Measurements from ENCODE around the gene PDZRN4. TPM values are rescaled to one million over a fixed set of nuclear protein-coding genes. Genes with fewer than 3 reads are reported as not detected.

Gene PDZRN4
- polyA plus RNA-seq, 1 donor from 2014 or later = 46.7 TPM

DNA sequence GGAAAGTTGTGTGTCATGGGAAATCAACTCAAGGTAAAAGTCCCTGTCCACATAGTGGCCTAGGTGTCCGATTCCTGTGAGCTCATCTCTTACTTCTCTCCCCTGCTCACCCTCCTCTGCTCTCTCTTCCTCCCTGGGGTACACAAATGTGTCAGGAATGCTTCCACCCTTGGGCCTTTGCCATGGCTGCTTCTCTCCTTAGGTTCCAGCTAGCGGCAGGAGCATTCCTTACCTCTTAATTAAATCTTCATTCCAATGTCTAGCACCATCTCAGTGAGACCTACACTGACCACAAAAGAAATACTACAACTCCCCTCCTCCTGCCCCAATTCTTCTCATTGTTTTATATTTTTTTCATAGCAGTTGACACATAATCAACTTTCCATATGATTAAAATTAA lies 298.6 kb downstream of the PDZRN4 start:
- Histone ChIP-seq H2AFZ (ENCODE audit: low read depth, low read length) (no peak overlapping the region), H3K36me3 (ENCODE audit: insufficient read depth, low read length) (no peaks in the 10 kb centered on the region), H3K9ac (ENCODE audit: low read length) (no peak overlapping the region), H4K20me1 (ENCODE audit: insufficient read depth) (no peaks in the 10 kb centered on the region), H3F3A (ENCODE audit: insufficient read depth, low read length, poor library complexity, severe bottlenecking) (no peaks in the 10 kb centered on the region), H3K79me2 (replicated peaks; ENCODE audit: insufficient read depth, low read length) (no peaks in the 10 kb centered on the region), H3K4me3 (ENCODE audit: low read length) (no peak overlapping the region), H3K9me2 (ENCODE audit: insufficient read depth, low read length) (no peaks in the 10 kb centered on the region), H3K27me3 (ENCODE audit: insufficient read depth, low read depth, low read length) (no peaks in the 10 kb centered on the region), H3K4me2 (ENCODE audit: low read length) (no peak overlapping the region), H3K27ac (ENCODE audit: low read length) (no peak overlapping the region), H3K9me3 (ENCODE audit: low read length) (no peaks in the 10 kb centered on the region)
- TF ChIP-seq TAF1 (IDR thresholded peaks at IDR 0.05; ENCODE audit: low read depth) = no peak
- no peak for TF ChIP-seq SMC3 (conservative IDR thresholded peaks at IDR 0.05; ENCODE audit: poor library complexity)
- TF ChIP-seq REST (IDR thresholded peaks at IDR 0.05; ENCODE audit: borderline replicate concordance) = no peak
- no peak for TF ChIP-seq RAD21 (conservative IDR thresholded peaks at IDR 0.05)
- TF ChIP-seq EZH2 (IDR thresholded peaks at IDR 0.05; ENCODE audit: borderline replicate concordance, insufficient read depth, low read length, poor library complexity, severe bottlenecking) = no peak
- no peak for TF ChIP-seq EP300 (conservative IDR thresholded peaks at IDR 0.05; ENCODE audit: poor library complexity, severe bottlenecking)
- no peak for TF ChIP-seq POLR2AphosphoS5 (IDR thresholded peaks at IDR 0.05)
- TF ChIP-seq MXI1 (conservative IDR thresholded peaks at IDR 0.05; ENCODE audit: poor library complexity, severe bottlenecking) = no peak
- TF ChIP-seq CTCF (IDR thresholded peaks at IDR 0.05; ENCODE audit: poor library complexity, severe bottlenecking) = no peak

- Histone ChIP-seq H3K4me3 (ENCODE audit: low read length) (no peak overlapping the region), H3K9me3 (ENCODE audit: low read length) (no peaks in the 10 kb centered on the region), H3K79me2 (replicated peaks; ENCODE audit: insufficient read depth, low read length) (no peaks in the 10 kb centered on the region), H3F3A (ENCODE audit: insufficient read depth, low read length, poor library complexity, severe bottlenecking) (no peaks in the 10 kb centered on the region), H4K20me1 (ENCODE audit: insufficient read depth) (no peaks in the 10 kb centered on the region), H3K4me2 (ENCODE audit: low read length) (no peak overlapping the region), H2AFZ (ENCODE audit: low read depth, low read length) (no peak overlapping the region), H3K27me3 (ENCODE audit: insufficient read depth, low read depth, low read length) (no peaks in the 10 kb centered on the region), H3K9me2 (ENCODE audit: insufficient read depth, low read length) (no peaks in the 10 kb centered on the region), H3K27ac (ENCODE audit: low read length) (no peak overlapping the region), H3K9ac (ENCODE audit: low read length) (no peak overlapping the region), H3K36me3 (ENCODE audit: insufficient read depth, low read length) (no peaks in the 10 kb centered on the region)
- TF ChIP-seq SMC3 (conservative IDR thresholded peaks at IDR 0.05; ENCODE audit: poor library complexity) = no peak
- TF ChIP-seq POLR2AphosphoS5 (IDR thresholded peaks at IDR 0.05) = peak; percentile 41
- no peak for TF ChIP-seq CTCF (IDR thresholded peaks at IDR 0.05; ENCODE audit: poor library complexity, severe bottlenecking)
- no peak for TF ChIP-seq EZH2 (IDR thresholded peaks at IDR 0.05; ENCODE audit: borderline replicate concordance, insufficient read depth, low read length, poor library complexity, severe bottlenecking)
- TF ChIP-seq REST (IDR thresholded peaks at IDR 0.05; ENCODE audit: borderline replicate concordance) = no peak
- no peak for TF ChIP-seq RAD21 (conservative IDR thresholded peaks at IDR 0.05)
Observed at GRCh38 chr12:41496009-41496408, 307.9 kb downstream of the PDZRN4 start.
